Dermis microvascular lymphatic vessel endothelial cell (primary cell): ENCODE results near the gene CCDC86. TPM values are rescaled to one million over a fixed set of nuclear protein-coding genes. Genes with fewer than 3 reads are reported as not detected.

Source experiments
- DNase-seq, 2 donors: peaks; one replicate each; pipeline versions ENCODE4 v3.0.0 to v3.0.0-alpha.2; 2010; ENCODE audit warnings: low read depth in 2 of 2
- total RNA-seq: library from RNA; depleted of rRNA; stranded (reverse); fragments of >200 nt; gene quantifications from 2 replicates; pipeline ENCODE4 v1.2.1, GENCODE V29; 2014

The CCDC86 gene
- total RNA-seq, 1 donor from 2014 or later: 11.2 TPM

GRCh38 chr11:60852982-60853950, 11.4 kb downstream of the CCDC86 start:
- no peak for DNase-seq

GRCh38 chr11:60854140-60854846, 12.4 kb downstream of the CCDC86 start:
- DNase-seq: no peak

GRCh38 chr11:60854847-60855725, 13.2 kb downstream of the CCDC86 start:
- DNase-seq: no peak

- no peak for DNase-seq
These were observed 14.1 kb downstream of the CCDC86 start, which contains the start of gene PTGDR2 for GRCh38 chr11:60855726-60856633. PTGDR2 (minus strand) TSS chr11:60855950; CDS start chr11:60853722, 2,228 bp downstream.

- no peak for DNase-seq
These were observed 15.7 kb downstream of the CCDC86 start for GRCh38 chr11:60857378-60858232.

- DNase-seq: no peak
These were observed 16.3 kb downstream of the CCDC86 start for GRCh38 chr11:60858236-60858635.

- DNase-seq: no peak
These were observed 17.0 kb downstream of the CCDC86 start for GRCh38 chr11:60858731-60859464.

GRCh38 chr11:60859616-60860250, 17.8 kb downstream of the CCDC86 start:
- DNase-seq: no peak

GRCh38 chr11:60860943-60861342, 19.0 kb downstream of the CCDC86 start:
- DNase-seq: peak in 1 of 2 donors; percentile 14

GRCh38 chr11:60862171-60862570, 20.3 kb downstream of the CCDC86 start:
- no peak for DNase-seq

GRCh38 chr11:60863550-60864521, 21.9 kb downstream of the CCDC86 start:
- DNase-seq: no peak

- DNase-seq: no peak
These were observed 23.1 kb downstream of the CCDC86 start for GRCh38 chr11:60864856-60865513.

GRCh38 chr11:60866911-60867870, 25.3 kb downstream of the CCDC86 start, which contains the start of gene ZP1:
ZP1 (plus strand) TSS chr11:60867542; CDS start chr11:60867562, 20 bp downstream.
- DNase-seq: no peak

- DNase-seq: no peak
These were observed 26.2 kb downstream of the CCDC86 start for GRCh38 chr11:60867871-60868681.
